Activated naive CD4-positive, alpha-beta T cell treated with anti-CD3 and anti-CD28 coated beads for 36 hours (primary cell): ENCODE measurements around the gene SLC26A8. TPM values are rescaled to one million over a fixed set of nuclear protein-coding genes. Genes with fewer than 3 reads are reported as not detected.
"Not testable (repeated sequence)": the region's sequence is repeated elsewhere in the genome, so short reads cannot be mapped to it uniquely, and the experiment has no call there.

Source experiments
- CTCF ChIA-PET: fragments of 350-600 bp; sonication (Branson Sonifier 250); formaldehyde crosslinking; loops from one replicate; lab custom pipeline; 2021; ENCODE audit warnings: antibody characterized with exemption; lab: Charles Lee
- DNase-seq: peaks from one replicate; pipeline ENCODE4 v3.0.0-alpha.2; 2020
- H3K27ac Mint-ChIP-seq: one replicate; pipeline ENCODE4 v1.8.0; 2021; ENCODE audit warnings: mild to moderate bottlenecking, mixed read lengths
- H3K27me3 Mint-ChIP-seq: one replicate; pipeline ENCODE4 v1.8.0; 2021; ENCODE audit warnings: low read depth, mixed read lengths
- H3K36me3 Mint-ChIP-seq: one replicate; pipeline ENCODE4 v1.8.0; 2021; ENCODE audit warnings: low read depth, mixed read lengths
- H3K4me1 Mint-ChIP-seq: one replicate; pipeline ENCODE4 v1.8.0; 2021; ENCODE audit warnings: low read depth, mixed read lengths
- H3K4me3 Mint-ChIP-seq: one replicate; pipeline ENCODE4 v1.8.0; 2021; ENCODE audit warnings: mild to moderate bottlenecking, moderate library complexity, mixed read lengths
- H3K9me3 Mint-ChIP-seq: one replicate; pipeline ENCODE4 v1.8.0; 2021; ENCODE audit warnings: mixed read lengths
- intact Hi-C: fragments of 100-400 bp; cut with micrococcal nuclease; formaldehyde crosslinking; loops from one replicate; pipeline ENCODE4 v1.15.1; 2023
- total RNA-seq, 2 experiments: library from RNA; stranded (reverse); gene quantifications; one replicate each; pipeline ENCODE4 v1.2.3, GENCODE V29; 2021

The SLC26A8 gene
- total RNA-seq, 2 experiments from 2014 or later = not detected

- Mint-ChIP-seq H3K27me3 (peaks cover 10% of the 10 kb centered on the region), H3K4me3 (no peak overlapping the region), H3K9me3 (no peaks in the 10 kb centered on the region), H3K36me3 (no peaks in the 10 kb centered on the region), H3K4me1 (peaks cover 11% of the 10 kb centered on the region), H3K27ac (no peak overlapping the region)
- DNase-seq = peak; percentile 52
- intact Hi-C loops = loop anchor here (1.0 to 5.0 kb wide), 2 partner anchors 199 to 219 kb away; partner anchors contain the start of gene ARMC12
- CTCF ChIA-PET = interaction anchor here (0.5 to 1.6 kb wide), 9 partner anchors 17 to 220 kb away, joined by 3 to 6 read pairs (median 4); partner anchors contain the start of gene CLPS
Measured at GRCh38 chr6:35955970-35956369, 68.5 kb downstream of the SLC26A8 start.

DNA sequence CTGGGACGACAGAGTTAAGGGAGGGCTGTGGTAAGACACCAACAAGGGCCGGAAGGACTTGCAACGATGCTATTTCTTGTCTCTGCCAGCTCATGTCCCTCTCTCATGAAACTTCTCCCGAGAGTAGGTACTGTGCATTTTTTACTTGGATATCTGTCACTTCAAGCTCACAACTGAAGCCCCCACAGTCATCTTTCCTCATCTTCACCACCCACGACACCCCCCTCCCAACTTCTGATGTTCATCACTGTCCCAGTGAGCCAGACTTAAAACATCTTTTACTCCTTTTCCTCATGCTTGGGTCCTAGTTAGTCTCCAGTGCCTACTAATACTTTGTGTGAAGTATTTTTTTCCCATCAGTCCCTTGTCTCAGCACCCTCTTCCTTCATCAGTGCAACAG is 68.9 kb downstream of the SLC26A8 start:
- DNase-seq = no peak
- intact Hi-C loops = loop anchor here (1.0 to 5.0 kb wide), 2 partner anchors 198 to 218 kb away; partner anchors contain the start of gene ARMC12
- H3K36me3 Mint-ChIP-seq = no peaks in the 10 kb centered on the region
- H3K4me3 Mint-ChIP-seq = no peak overlapping the region
- peaks cover 11% of the 10 kb centered on the region for H3K4me1 Mint-ChIP-seq
- H3K27ac Mint-ChIP-seq = no peak overlapping the region
- H3K27me3 Mint-ChIP-seq = peaks cover 10% of the 10 kb centered on the region
- no peaks in the 10 kb centered on the region for H3K9me3 Mint-ChIP-seq
- CTCF ChIA-PET = interaction anchor here (0.6 to 1.6 kb wide), 9 partner anchors 11 to 219 kb away, joined by 3 to 6 read pairs (median 4); partner anchors contain the start of gene CLPS

GRCh38 chr6:35955071-35955470 is 69.4 kb downstream of the SLC26A8 start:
- DNase-seq = no peak
- H3K4me3 Mint-ChIP-seq = no peak overlapping the region
- H3K36me3 Mint-ChIP-seq = no peaks in the 10 kb centered on the region
- peaks cover 11% of the 10 kb centered on the region for H3K4me1 Mint-ChIP-seq
- intact Hi-C loops = loop anchor here (1.0 to 5.0 kb wide), 2 partner anchors 198 to 218 kb away; partner anchors contain the start of gene ARMC12
- no peak overlapping the region for H3K27ac Mint-ChIP-seq
- H3K9me3 Mint-ChIP-seq = no peaks in the 10 kb centered on the region
- H3K27me3 Mint-ChIP-seq = peaks cover 8% of the 10 kb centered on the region
- CTCF ChIA-PET = interaction anchor here (0.6 to 1.6 kb wide), 6 partner anchors 11 to 219 kb away, joined by 3 to 6 read pairs (median 4); partner anchors contain the start of gene CLPS

GRCh38 chr6:35954333-35954732 is 70.1 kb downstream of the SLC26A8 start:
- Mint-ChIP-seq H3K27ac (no peak overlapping the region), H3K36me3 (no peaks in the 10 kb centered on the region), H3K27me3 (peaks cover 7% of the 10 kb centered on the region), H3K9me3 (no peaks in the 10 kb centered on the region), H3K4me1 (peaks cover 11% of the 10 kb centered on the region), H3K4me3 (no peak overlapping the region)
- DNase-seq = no peak
- CTCF ChIA-PET = interaction anchor here (1.1 to 1.2 kb wide), 2 partner anchors 33 to 216 kb away, joined by 3 to 5 read pairs; partner anchors contain the start of gene SRPK1
- intact Hi-C loops = no loop called here

- no peaks in the 10 kb centered on the region for H3K27me3 Mint-ChIP-seq
- DNase-seq = peak; percentile 9
- H3K36me3 Mint-ChIP-seq = no peaks in the 10 kb centered on the region
- no peaks in the 10 kb centered on the region for H3K9me3 Mint-ChIP-seq
- CTCF ChIA-PET = no interaction called here
- H3K4me1 Mint-ChIP-seq = peaks cover 11% of the 10 kb centered on the region
- H3K4me3 Mint-ChIP-seq = no peak overlapping the region
- H3K27ac Mint-ChIP-seq = no peak overlapping the region
- intact Hi-C loops = no loop called here
Measured at GRCh38 chr6:35948725-35949124, 75.7 kb downstream of the SLC26A8 start.

DNA sequence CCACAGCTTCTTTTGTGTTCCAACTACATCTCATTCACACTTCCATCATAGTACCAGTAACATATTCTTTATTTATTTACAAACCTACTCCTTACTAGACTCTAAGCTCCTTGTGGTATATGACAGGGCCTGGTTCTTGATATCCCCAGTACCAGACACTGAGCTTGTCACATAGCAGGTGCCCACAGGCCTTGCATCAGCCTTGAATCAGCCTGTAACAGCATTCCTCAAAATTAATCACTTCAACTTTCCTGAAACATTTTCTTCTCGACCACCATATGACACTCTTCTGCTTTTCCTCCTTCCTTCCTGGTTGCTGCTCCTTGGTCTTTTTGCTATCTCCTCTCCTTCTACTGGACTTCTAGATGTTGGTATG is 78.8 kb downstream of the SLC26A8 start:
- no peak overlapping the region for H3K4me3 Mint-ChIP-seq
- DNase-seq = no peak
- H3K27me3 Mint-ChIP-seq = no peaks in the 10 kb centered on the region
- intact Hi-C loops = no loop called here
- no peaks in the 10 kb centered on the region for H3K4me1 Mint-ChIP-seq
- CTCF ChIA-PET = interaction anchor here (1.0 kb wide), 1 partner anchor 150 kb away, joined by 3 read pairs; no protein-coding TSS in a partner anchor
- H3K9me3 Mint-ChIP-seq = no peaks in the 10 kb centered on the region
- no peak overlapping the region for H3K27ac Mint-ChIP-seq
- no peaks in the 10 kb centered on the region for H3K36me3 Mint-ChIP-seq

DNA sequence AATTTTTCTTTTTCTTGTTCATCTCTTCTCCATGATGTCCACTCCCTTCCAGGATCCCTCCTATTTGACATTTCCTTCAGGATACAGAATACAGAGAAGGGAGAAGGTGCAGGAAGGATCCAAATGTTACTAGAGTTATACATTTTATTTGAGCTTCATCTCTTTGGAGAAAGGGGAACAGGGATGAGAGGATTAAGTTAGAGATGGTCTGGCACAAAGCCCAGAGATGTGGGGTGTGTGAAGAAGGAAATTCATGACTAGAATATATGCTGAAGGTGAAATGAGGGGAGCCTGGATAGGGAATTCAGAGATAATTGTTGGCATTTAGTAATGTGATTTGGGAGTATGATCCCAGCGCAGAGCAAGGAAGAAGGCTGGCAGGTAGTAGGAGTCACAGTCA is 81.1 kb downstream of the SLC26A8 start:
- Mint-ChIP-seq H3K36me3 (no peaks in the 10 kb centered on the region), H3K27ac (no peak overlapping the region), H3K4me3 (no peak overlapping the region), H3K27me3 (no peaks in the 10 kb centered on the region), H3K9me3 (no peaks in the 10 kb centered on the region), H3K4me1 (no peaks in the 10 kb centered on the region)
- DNase-seq = no peak
- CTCF ChIA-PET = no interaction called here
- intact Hi-C loops = no loop called here

GRCh38 chr6:35942355-35942754 is 82.1 kb downstream of the SLC26A8 start:
- CTCF ChIA-PET = no interaction called here
- H3K4me3 Mint-ChIP-seq = no peak overlapping the region
- H3K9me3 Mint-ChIP-seq = no peaks in the 10 kb centered on the region
- DNase-seq = no peak
- intact Hi-C loops = no loop called here
- H3K27ac Mint-ChIP-seq = no peak overlapping the region
- no peaks in the 10 kb centered on the region for H3K36me3 Mint-ChIP-seq
- no peaks in the 10 kb centered on the region for H3K4me1 Mint-ChIP-seq
- no peaks in the 10 kb centered on the region for H3K27me3 Mint-ChIP-seq

- H3K27ac Mint-ChIP-seq = not testable (repeated sequence)
Measured at GRCh38 chr6:35941170-35941569, 83.3 kb downstream of the SLC26A8 start.

DNA sequence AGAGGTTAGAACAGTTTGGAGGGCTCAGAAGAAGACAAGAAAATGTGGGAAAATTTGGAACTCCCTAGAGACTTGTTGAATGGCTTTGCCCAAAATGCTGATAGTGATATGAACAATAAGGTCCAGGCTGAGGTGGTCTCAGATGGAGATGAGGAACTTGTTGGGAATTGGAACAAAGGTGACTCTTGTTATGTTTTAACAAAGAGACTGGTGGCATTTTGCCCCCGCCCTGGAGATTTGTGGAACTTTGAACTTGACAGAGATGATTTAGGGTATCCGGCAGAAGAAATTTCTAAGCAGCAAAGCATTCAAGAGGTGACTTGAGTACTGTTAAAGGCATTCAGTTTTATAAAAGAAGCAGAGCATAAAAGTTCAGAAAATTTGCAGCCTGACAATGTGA is 84.4 kb downstream of the SLC26A8 start:
- intact Hi-C loops, H3K4me1 Mint-ChIP-seq, CTCF ChIA-PET, H3K27ac Mint-ChIP-seq, DNase-seq, H3K27me3 Mint-ChIP-seq, H3K9me3 Mint-ChIP-seq, H3K36me3 Mint-ChIP-seq, H3K4me3 Mint-ChIP-seq: not testable (repeated sequence)

More at GRCh38 chr6:35941170-35941569, 83.3 kb downstream of the SLC26A8 start:
- DNase-seq, H3K9me3 Mint-ChIP-seq, H3K36me3 Mint-ChIP-seq, CTCF ChIA-PET, H3K4me1 Mint-ChIP-seq, H3K4me3 Mint-ChIP-seq, intact Hi-C loops, H3K27me3 Mint-ChIP-seq: not testable (repeated sequence)

GRCh38 chr6:35939259-35939658 is 85.2 kb downstream of the SLC26A8 start:
- H3K36me3 Mint-ChIP-seq, DNase-seq, H3K27me3 Mint-ChIP-seq, intact Hi-C loops, H3K4me3 Mint-ChIP-seq, H3K4me1 Mint-ChIP-seq, H3K9me3 Mint-ChIP-seq, H3K27ac Mint-ChIP-seq: not testable (repeated sequence)
- CTCF ChIA-PET = interaction anchor here (1.0 kb wide), 1 partner anchor 17 kb away, joined by 4 read pairs; no protein-coding TSS in a partner anchor

DNA sequence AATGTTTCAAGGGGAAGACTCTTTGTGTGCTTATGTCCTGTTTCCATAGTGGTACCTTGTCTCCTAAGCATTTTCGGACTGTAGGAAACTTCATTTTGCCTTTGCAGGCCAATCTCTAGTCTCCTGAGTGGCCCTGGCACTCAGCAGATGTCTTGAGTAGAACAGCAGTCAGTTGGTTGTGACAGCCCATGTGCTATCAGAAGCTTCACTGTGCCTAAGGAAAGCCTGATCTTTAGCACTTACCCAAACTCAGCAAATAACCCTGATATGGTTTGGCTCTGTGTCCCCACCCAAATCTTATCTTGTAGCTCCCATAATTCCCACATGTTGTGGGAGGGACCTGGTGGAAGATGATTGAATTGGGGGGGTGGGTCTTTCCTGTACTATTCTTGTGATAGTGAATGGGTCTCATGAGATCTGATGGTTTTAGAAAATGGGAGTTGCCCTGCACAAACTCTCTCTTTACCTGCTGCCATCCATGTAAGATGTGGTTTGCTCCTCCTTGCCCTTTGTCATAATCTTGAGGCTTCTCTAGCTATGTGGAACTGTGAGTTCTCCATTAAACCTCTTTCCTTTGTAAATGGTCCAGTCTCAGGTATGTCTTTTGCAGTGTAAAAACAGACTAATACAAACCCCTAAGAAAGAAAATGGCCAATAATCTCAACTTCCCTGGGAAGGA is 87.6 kb downstream of the SLC26A8 start:
- no peak for DNase-seq
- Mint-ChIP-seq H3K4me3 (no peak overlapping the region), H3K36me3 (no peaks in the 10 kb centered on the region), H3K27ac (no peak overlapping the region), H3K4me1 (peaks cover 2% of the 10 kb centered on the region), H3K27me3 (no peaks in the 10 kb centered on the region), H3K9me3 (peaks cover 2% of the 10 kb centered on the region)
- intact Hi-C loops = no loop called here
- CTCF ChIA-PET = no interaction called here

DNA sequence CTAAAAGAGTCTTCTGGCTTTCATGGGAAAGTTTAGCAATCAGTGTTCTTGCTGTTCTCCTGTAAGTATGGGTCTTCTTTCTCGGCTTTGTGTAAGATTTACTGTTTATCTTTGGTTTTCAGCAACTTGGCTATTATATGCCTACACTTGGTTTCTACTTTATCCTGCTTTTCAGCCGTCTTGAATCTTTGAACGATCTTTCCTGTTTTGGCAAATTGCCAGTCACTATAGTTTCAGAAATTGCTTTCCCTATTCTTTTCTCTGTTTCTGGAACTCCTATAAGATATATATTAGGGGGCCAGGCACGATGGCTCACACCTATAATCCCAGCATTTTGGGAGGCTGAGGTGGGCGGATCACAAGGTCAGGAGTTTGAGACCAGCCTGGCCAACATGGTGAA is 89.0 kb downstream of the SLC26A8 start:
- H3K36me3 Mint-ChIP-seq = no peaks in the 10 kb centered on the region
- H3K9me3 Mint-ChIP-seq = peaks cover 2% of the 10 kb centered on the region
- peaks cover 2% of the 10 kb centered on the region for H3K4me1 Mint-ChIP-seq
- intact Hi-C loops = no loop called here
- CTCF ChIA-PET = no interaction called here
- H3K27me3 Mint-ChIP-seq = no peaks in the 10 kb centered on the region
- no peak overlapping the region for H3K27ac Mint-ChIP-seq
- no peak for DNase-seq
- H3K4me3 Mint-ChIP-seq = no peak overlapping the region
